Measurements from ENCODE around the gene SIRT2.

Gene SIRT2

DNA sequence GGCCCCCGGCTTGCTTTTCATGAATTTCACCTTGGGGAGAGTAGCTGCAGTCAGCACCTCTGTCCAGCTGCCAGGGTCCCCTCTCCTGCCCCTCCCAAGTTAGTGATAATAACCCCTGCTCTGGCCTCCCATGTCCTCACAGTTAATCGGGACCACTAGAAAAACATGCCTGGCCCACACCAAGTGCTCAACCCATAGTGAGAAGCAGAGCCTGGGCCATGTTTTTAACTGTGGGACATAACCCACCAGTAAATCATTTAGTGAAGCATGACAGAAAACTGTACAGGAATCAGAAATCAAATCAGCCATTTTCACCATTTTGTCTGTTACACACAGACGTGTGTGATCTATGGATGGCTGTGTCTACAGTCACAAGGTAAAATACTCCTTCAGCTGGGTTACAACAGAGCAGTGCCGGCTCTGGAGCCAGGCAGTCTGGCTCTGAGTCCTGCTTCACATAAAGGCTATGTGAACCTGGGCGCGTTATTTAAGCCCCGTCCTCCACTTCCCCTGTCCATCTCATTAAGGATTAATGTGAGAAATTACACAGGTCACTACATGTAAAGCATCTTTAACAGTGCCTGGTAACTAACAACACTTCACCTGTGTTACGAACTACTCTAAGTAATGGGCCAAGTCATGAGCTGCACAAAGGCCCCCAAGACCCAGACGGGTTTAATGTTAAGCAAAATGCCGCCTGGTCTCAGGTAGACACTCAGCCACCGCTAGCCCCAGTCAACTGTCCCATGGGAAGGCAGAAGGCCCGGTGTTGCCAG is 60.2 kb downstream of the SIRT2 start:
- TF ChIP-seq, protein P1, sequence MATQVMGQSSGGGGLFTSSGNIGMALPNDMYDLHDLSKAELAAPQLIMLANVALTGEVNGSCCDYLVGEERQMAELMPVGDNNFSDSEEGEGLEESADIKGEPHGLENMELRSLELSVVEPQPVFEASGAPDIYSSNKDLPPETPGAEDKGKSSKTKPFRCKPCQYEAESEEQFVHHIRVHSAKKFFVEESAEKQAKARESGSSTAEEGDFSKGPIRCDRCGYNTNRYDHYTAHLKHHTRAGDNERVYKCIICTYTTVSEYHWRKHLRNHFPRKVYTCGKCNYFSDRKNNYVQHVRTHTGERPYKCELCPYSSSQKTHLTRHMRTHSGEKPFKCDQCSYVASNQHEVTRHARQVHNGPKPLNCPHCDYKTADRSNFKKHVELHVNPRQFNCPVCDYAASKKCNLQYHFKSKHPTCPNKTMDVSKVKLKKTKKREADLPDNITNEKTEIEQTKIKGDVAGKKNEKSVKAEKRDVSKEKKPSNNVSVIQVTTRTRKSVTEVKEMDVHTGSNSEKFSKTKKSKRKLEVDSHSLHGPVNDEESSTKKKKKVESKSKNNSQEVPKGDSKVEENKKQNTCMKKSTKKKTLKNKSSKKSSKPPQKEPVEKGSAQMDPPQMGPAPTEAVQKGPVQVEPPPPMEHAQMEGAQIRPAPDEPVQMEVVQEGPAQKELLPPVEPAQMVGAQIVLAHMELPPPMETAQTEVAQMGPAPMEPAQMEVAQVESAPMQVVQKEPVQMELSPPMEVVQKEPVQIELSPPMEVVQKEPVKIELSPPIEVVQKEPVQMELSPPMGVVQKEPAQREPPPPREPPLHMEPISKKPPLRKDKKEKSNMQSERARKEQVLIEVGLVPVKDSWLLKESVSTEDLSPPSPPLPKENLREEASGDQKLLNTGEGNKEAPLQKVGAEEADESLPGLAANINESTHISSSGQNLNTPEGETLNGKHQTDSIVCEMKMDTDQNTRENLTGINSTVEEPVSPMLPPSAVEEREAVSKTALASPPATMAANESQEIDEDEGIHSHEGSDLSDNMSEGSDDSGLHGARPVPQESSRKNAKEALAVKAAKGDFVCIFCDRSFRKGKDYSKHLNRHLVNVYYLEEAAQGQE (IDR thresholded peaks at IDR 0.05; ENCODE audit: insufficient replicate concordance, low read depth), result no peak
- TF ChIP-seq, protein P2, sequence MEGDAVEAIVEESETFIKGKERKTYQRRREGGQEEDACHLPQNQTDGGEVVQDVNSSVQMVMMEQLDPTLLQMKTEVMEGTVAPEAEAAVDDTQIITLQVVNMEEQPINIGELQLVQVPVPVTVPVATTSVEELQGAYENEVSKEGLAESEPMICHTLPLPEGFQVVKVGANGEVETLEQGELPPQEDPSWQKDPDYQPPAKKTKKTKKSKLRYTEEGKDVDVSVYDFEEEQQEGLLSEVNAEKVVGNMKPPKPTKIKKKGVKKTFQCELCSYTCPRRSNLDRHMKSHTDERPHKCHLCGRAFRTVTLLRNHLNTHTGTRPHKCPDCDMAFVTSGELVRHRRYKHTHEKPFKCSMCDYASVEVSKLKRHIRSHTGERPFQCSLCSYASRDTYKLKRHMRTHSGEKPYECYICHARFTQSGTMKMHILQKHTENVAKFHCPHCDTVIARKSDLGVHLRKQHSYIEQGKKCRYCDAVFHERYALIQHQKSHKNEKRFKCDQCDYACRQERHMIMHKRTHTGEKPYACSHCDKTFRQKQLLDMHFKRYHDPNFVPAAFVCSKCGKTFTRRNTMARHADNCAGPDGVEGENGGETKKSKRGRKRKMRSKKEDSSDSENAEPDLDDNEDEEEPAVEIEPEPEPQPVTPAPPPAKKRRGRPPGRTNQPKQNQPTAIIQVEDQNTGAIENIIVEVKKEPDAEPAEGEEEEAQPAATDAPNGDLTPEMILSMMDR (IDR thresholded peaks at IDR 0.05; ENCODE audit: insufficient read depth, low read length), result no peak
- 0 out of 2 replicates have a peak, but pooled peaks have one; percentile 38 for TF ChIP-seq POLR2AphosphoS5 (IDR thresholded peaks at IDR 0.05; ENCODE audit: low read depth)
- H3K4me3 ChIP-seq (replicated peaks; ENCODE audit: insufficient read depth, low read length), result no peak overlapping the region
- no peaks in the 10 kb centered on the region for H3K27me3 ChIP-seq (ENCODE audit: insufficient read depth, poor library complexity, severe bottlenecking)
- DNase-seq (ENCODE audit: low read depth in 1 of 2, low spot score in 1 of 2), result no peak
- H3K27ac ChIP-seq (replicated peaks), result no peak overlapping the region

DNA sequence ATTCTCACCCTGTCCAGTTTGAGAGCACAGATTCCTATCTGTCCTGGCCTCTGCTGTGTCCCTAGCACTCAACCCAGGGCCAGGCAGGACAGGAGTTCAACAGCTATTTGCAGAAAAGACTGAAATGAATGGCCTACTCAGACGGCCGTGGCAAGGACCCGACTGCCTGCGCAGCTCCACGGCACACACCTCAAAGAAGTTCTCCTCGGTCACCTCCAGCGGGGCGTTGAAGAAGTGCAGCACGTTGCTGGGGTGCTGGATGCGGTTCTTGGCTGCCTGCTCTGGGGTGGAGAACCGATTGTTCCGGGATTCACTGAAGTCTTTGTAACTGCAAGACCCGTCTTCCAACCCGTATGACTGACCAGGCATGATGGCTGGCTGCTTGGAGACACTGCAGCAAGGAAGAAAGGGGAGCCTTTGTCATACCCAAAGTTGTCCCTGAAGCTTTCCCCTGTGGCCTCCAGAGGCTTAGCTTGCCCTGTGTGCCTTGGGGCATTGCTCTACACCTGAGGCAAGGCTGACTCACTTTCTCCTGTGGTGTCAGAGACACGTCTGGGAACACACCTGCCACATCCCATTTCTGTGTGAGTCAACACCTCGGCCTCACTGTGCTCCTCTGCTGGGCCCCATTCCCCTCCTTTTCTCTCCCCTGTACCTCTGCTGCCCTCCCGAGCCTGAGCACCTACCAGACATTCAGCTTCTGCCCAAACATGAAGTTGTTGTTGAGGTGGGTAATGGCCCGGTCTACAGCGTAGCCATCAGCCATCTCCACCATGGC is 61.0 kb downstream of the SIRT2 start:
- no peak overlapping the region for H3K4me3 ChIP-seq (replicated peaks; ENCODE audit: insufficient read depth, low read length)
- no peaks in the 10 kb centered on the region for H3K27me3 ChIP-seq (ENCODE audit: insufficient read depth, poor library complexity, severe bottlenecking)
- no peak for DNase-seq (ENCODE audit: low read depth in 1 of 2, low spot score in 1 of 2)
- TF ChIP-seq GABPA (IDR thresholded peaks at IDR 0.05; ENCODE audit: low read depth), result no peak
- TF ChIP-seq POLR2AphosphoS5 (IDR thresholded peaks at IDR 0.05; ENCODE audit: low read depth), result no peak
- TF ChIP-seq, protein P2 (IDR thresholded peaks at IDR 0.05; ENCODE audit: insufficient read depth, low read length), result no peak
- TF ChIP-seq, protein P1 (IDR thresholded peaks at IDR 0.05; ENCODE audit: insufficient replicate concordance, low read depth), result no peak
- TF ChIP-seq SPI1 (IDR thresholded peaks at IDR 0.05; ENCODE audit: borderline replicate concordance, low read depth), result no peak
- H3K27ac ChIP-seq (replicated peaks), result no peak overlapping the region

DNA sequence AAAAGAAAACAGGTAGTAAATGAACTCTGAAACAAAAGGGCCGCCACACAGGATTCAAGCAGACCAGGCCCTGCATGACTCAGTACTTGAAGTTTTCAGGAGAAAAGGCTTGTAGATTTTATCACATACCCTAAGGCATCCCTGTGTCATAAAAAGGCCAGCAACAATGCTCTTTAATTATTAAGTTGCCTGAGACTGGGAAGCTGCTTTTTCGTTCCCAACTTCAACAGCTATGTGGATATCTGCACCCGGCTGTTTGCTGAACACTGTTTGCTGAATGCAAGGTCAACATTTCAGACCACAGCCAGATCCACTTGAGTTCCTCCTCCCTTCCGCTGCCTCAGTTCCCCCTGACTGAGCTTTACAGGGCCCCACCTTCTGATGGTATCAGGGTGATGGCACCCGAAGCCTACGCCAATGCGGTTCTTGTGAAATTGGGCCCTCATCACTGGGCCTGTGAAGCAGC is 61.7 kb downstream of the SIRT2 start:
- no peaks in the 10 kb centered on the region for H3K27me3 ChIP-seq (ENCODE audit: insufficient read depth, poor library complexity, severe bottlenecking)
- TF ChIP-seq GABPA (IDR thresholded peaks at IDR 0.05; ENCODE audit: low read depth) (no peak), POLR2AphosphoS5 (IDR thresholded peaks at IDR 0.05; ENCODE audit: low read depth) (no peak; the same call in 1 of the 2 replicates), SPI1 (IDR thresholded peaks at IDR 0.05; ENCODE audit: borderline replicate concordance, low read depth) (no peak)
- TF ChIP-seq, protein P1 (IDR thresholded peaks at IDR 0.05; ENCODE audit: insufficient replicate concordance, low read depth), result no peak
- TF ChIP-seq, protein P2 (IDR thresholded peaks at IDR 0.05; ENCODE audit: insufficient read depth, low read length), result no peak
- H3K27ac ChIP-seq (replicated peaks), result no peak overlapping the region
- DNase-seq (ENCODE audit: low read depth in 1 of 2, low spot score in 1 of 2), result no peak
- H3K4me3 ChIP-seq (replicated peaks; ENCODE audit: insufficient read depth, low read length), result no peak overlapping the region

All from HL-60 (cell line).